ENCODE results near the gene BRCA1. TPM values are rescaled to one million over a fixed set of nuclear protein-coding genes. Genes with fewer than 3 reads are reported as not detected.
"Not testable (repeated sequence)": the region's sequence is repeated elsewhere in the genome, so short reads cannot be mapped to it uniquely, and the experiment has no call there.

Gene BRCA1
- total RNA-seq, 1 donor from 2014 or later: 6.0 TPM

DNA sequence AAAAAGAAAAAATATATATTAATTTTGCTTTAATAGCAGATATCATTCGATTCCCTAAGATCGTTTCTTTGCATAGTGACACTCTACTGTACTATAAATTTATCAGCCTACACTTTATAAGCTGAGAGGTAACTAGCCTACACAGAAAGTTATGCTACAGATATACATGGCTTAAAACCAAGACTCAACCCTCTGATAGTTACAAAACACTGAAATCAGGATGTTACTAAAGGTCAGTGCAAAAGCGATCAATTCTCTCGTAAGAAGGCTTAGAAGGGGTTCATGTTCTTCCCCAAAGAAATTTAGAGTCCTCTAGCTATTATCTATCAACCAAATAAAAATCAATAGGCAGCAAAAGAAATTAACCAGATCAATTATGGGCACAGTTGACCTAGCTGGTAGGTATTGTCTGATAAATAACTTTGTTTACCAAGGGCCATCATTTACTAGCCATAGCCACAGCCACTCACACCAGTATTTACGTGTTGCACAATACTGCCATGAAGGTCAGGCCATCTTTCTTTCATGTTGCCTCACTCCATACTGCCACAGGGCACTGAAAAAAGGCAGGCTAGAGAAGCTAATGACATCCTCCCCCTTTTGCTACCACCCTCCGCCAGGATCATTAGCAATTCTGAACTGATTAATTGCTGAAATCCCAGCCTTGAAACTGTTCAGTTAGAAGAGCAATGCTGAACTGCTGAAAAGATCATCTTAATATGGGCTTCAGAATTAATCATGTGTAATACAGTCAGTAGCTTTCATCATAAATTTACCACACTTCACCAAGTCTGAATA lies 56.4 kb downstream of the BRCA1 start:
- no peaks in the 10 kb centered on the region for H3K9me3 ChIP-seq (ENCODE audit: insufficient read depth, low read depth, low read length)
- Mint-ChIP-seq H3K4me1 (ENCODE audit: low read depth, unreplicated experiment) (peaks cover 5% of the 10 kb centered on the region), H3K27me3 (ENCODE audit: low read depth, unreplicated experiment) (no peaks in the 10 kb centered on the region), H3K9me3 (ENCODE audit: unreplicated experiment) (no peaks in the 10 kb centered on the region), H3K36me3 (ENCODE audit: low read depth, unreplicated experiment) (peaks cover 5% of the 10 kb centered on the region), H3K27ac (ENCODE audit: unreplicated experiment) (no peak overlapping the region), H3K4me3 (ENCODE audit: unreplicated experiment) (no peak overlapping the region)
- H3K4me2 ChIP-seq (ENCODE audit: low read length): no peak overlapping the region
- no peaks in the 10 kb centered on the region for H3K79me2 ChIP-seq (ENCODE audit: insufficient read depth, low read length)
- H3K36me3 ChIP-seq (ENCODE audit: insufficient read depth, low read length): no peaks in the 10 kb centered on the region
- no peak for DNase-seq (ENCODE audit: low read depth)
- no peak overlapping the region for H2AFZ ChIP-seq (ENCODE audit: low read depth, low read length)
- H3K27ac ChIP-seq (ENCODE audit: low read depth, low read length): no peak overlapping the region
- FAIRE-seq: no peak
- H4K20me1 ChIP-seq (ENCODE audit: insufficient read depth, low read length): no peaks in the 10 kb centered on the region
- H3K9ac ChIP-seq (ENCODE audit: low read length): no peak overlapping the region
- no peaks in the 10 kb centered on the region for H3K27me3 ChIP-seq (ENCODE audit: insufficient read depth, low read length)
- no peak overlapping the region for H3K4me3 ChIP-seq (ENCODE audit: insufficient read depth, low read depth, low read length)
- no peaks in the 10 kb centered on the region for H3K4me1 ChIP-seq (ENCODE audit: insufficient read depth, low read length)
- TF ChIP-seq EZH2 (IDR thresholded peaks at IDR 0.05; ENCODE audit: insufficient read depth, low read length): no peak
- TF ChIP-seq, protein P1, sequence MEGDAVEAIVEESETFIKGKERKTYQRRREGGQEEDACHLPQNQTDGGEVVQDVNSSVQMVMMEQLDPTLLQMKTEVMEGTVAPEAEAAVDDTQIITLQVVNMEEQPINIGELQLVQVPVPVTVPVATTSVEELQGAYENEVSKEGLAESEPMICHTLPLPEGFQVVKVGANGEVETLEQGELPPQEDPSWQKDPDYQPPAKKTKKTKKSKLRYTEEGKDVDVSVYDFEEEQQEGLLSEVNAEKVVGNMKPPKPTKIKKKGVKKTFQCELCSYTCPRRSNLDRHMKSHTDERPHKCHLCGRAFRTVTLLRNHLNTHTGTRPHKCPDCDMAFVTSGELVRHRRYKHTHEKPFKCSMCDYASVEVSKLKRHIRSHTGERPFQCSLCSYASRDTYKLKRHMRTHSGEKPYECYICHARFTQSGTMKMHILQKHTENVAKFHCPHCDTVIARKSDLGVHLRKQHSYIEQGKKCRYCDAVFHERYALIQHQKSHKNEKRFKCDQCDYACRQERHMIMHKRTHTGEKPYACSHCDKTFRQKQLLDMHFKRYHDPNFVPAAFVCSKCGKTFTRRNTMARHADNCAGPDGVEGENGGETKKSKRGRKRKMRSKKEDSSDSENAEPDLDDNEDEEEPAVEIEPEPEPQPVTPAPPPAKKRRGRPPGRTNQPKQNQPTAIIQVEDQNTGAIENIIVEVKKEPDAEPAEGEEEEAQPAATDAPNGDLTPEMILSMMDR (IDR thresholded peaks at IDR 0.05; ENCODE audit: insufficient read depth, low read depth, low read length): no peak

DNA sequence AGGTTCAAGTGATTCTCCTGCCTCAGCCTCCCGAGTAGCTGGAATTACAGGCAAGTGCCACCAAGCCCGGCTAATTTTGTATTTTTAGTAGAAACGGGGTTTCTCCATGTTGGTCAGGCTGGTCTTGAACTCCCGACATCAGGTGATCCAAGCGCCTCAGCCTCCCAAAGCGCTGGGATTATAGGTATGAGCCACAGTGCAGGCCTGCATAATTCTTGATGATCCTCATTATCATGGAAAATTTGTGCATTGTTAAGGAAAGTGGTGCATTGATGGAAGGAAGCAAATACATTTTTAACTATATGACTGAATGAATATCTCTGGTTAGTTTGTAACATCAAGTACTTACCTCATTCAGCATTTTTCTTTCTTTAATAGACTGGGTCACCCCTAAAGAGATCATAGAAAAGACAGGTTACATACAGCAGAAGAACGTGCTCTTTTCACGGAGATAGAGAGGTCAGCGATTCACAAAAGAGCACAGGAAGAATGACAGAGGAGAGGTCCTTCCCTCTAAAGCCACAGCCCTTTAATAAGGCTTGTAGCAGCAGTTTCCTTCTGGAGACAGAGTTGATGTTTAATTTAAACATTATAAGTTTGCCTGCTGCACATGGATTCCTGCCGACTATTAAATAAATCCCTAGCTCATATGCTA lies 62.1 kb downstream of the BRCA1 start:
- H3K9me3 Mint-ChIP-seq (ENCODE audit: unreplicated experiment): no peaks in the 10 kb centered on the region
- H3K4me3 Mint-ChIP-seq (ENCODE audit: unreplicated experiment): no peak overlapping the region
- Histone ChIP-seq H3K9ac (ENCODE audit: low read length) (no peak overlapping the region), H3K27ac (ENCODE audit: low read depth, low read length) (no peak overlapping the region), H3K27me3 (ENCODE audit: insufficient read depth, low read length) (no peaks in the 10 kb centered on the region), H3K4me1 (ENCODE audit: insufficient read depth, low read length) (no peaks in the 10 kb centered on the region), H3K79me2 (ENCODE audit: insufficient read depth, low read length) (no peaks in the 10 kb centered on the region), H3K36me3 (ENCODE audit: insufficient read depth, low read length) (no peaks in the 10 kb centered on the region), H4K20me1 (ENCODE audit: insufficient read depth, low read length) (no peaks in the 10 kb centered on the region), H3K4me3 (ENCODE audit: insufficient read depth, low read depth, low read length) (no peak overlapping the region), H3K4me2 (ENCODE audit: low read length) (no peak overlapping the region), H2AFZ (ENCODE audit: low read depth, low read length) (no peak overlapping the region), H3K9me3 (ENCODE audit: insufficient read depth, low read depth, low read length) (no peaks in the 10 kb centered on the region)
- no peaks in the 10 kb centered on the region for H3K27me3 Mint-ChIP-seq (ENCODE audit: low read depth, unreplicated experiment)
- DNase-seq (ENCODE audit: low read depth): no peak
- no peak overlapping the region for H3K27ac Mint-ChIP-seq (ENCODE audit: unreplicated experiment)
- H3K4me1 Mint-ChIP-seq (ENCODE audit: low read depth, unreplicated experiment): no peaks in the 10 kb centered on the region
- TF ChIP-seq, protein P1 (IDR thresholded peaks at IDR 0.05; ENCODE audit: insufficient read depth, low read depth, low read length): no peak
- TF ChIP-seq EZH2 (IDR thresholded peaks at IDR 0.05; ENCODE audit: insufficient read depth, low read length): no peak
- H3K36me3 Mint-ChIP-seq (ENCODE audit: low read depth, unreplicated experiment): peaks cover 2% of the 10 kb centered on the region
- no peak for FAIRE-seq

DNA sequence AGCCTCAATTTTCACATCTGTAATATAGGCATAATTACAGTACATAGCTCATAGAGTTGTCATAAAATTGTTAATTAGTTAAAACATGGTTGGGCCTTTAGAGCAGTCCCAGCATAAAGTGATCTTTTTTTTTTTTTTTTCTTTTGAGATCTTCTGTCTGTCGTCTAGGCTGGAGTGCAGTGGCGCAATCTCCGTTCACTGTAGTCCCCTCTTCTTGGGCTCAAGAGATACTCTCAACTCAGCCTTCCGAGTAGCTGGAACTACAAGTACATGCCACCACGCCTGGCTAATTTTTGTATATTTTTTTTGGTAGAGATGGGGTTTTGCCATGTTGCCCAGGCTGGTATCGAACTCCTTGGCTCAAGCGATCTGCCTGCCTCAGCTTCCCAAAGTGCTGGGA lies 69.1 kb downstream of the BRCA1 start:
- Histone ChIP-seq H3K4me3 (ENCODE audit: insufficient read depth, low read depth, low read length) (no peak overlapping the region), H3K27ac (ENCODE audit: low read depth, low read length) (no peak overlapping the region), H3K9ac (ENCODE audit: low read length) (no peak overlapping the region), H3K4me1 (ENCODE audit: insufficient read depth, low read length) (no peaks in the 10 kb centered on the region), H3K27me3 (ENCODE audit: insufficient read depth, low read length) (no peaks in the 10 kb centered on the region), H3K4me2 (ENCODE audit: low read length) (no peak overlapping the region), H4K20me1 (ENCODE audit: insufficient read depth, low read length) (no peaks in the 10 kb centered on the region), H3K9me3 (ENCODE audit: insufficient read depth, low read depth, low read length) (no peaks in the 10 kb centered on the region), H2AFZ (ENCODE audit: low read depth, low read length) (no peak overlapping the region), H3K36me3 (ENCODE audit: insufficient read depth, low read length) (no peaks in the 10 kb centered on the region), H3K79me2 (ENCODE audit: insufficient read depth, low read length) (no peaks in the 10 kb centered on the region)
- no peaks in the 10 kb centered on the region for H3K4me1 Mint-ChIP-seq (ENCODE audit: low read depth, unreplicated experiment)
- TF ChIP-seq, protein P1 (IDR thresholded peaks at IDR 0.05; ENCODE audit: insufficient read depth, low read depth, low read length): no peak
- no peak for TF ChIP-seq EZH2 (IDR thresholded peaks at IDR 0.05; ENCODE audit: insufficient read depth, low read length)
- no peaks in the 10 kb centered on the region for H3K9me3 Mint-ChIP-seq (ENCODE audit: unreplicated experiment)
- FAIRE-seq (no peak), DNase-seq (ENCODE audit: low read depth) (no peak)
- H3K4me3 Mint-ChIP-seq (ENCODE audit: unreplicated experiment): no peak overlapping the region
- H3K27me3 Mint-ChIP-seq (ENCODE audit: low read depth, unreplicated experiment): no peaks in the 10 kb centered on the region
- no peaks in the 10 kb centered on the region for H3K36me3 Mint-ChIP-seq (ENCODE audit: low read depth, unreplicated experiment)
- H3K27ac Mint-ChIP-seq (ENCODE audit: unreplicated experiment): no peak overlapping the region

DNA sequence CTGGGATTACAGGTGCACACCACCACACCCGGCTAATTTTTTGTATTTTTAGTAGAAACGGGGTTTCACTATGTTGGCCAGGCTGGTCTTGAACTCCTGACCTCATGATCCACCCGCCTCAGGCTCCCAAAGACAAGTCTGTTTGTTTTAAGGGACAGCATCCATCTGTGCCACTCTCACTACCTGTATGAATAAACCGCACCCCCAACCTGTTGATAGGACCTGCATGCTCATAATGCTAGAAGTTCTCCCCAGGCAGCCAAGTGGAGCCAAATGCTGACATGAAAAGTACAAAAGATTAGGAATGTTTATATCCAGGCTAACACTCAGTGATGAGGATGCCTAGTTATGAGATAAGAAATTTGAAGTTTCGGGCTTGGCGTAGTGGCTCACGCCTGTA lies 72.2 kb downstream of the BRCA1 start:
- H3K9ac ChIP-seq (ENCODE audit: low read length); H3K4me3 ChIP-seq (ENCODE audit: insufficient read depth, low read depth, low read length); H3K27me3 Mint-ChIP-seq (ENCODE audit: low read depth, unreplicated experiment); H3K4me1 Mint-ChIP-seq (ENCODE audit: low read depth, unreplicated experiment); FAIRE-seq; H3K27ac ChIP-seq (ENCODE audit: low read depth, low read length); H3K4me3 Mint-ChIP-seq (ENCODE audit: unreplicated experiment); H3K27me3 ChIP-seq (ENCODE audit: insufficient read depth, low read length); H3K4me1 ChIP-seq (ENCODE audit: insufficient read depth, low read length); H3K9me3 Mint-ChIP-seq (ENCODE audit: unreplicated experiment); H3K27ac Mint-ChIP-seq (ENCODE audit: unreplicated experiment); H3K36me3 Mint-ChIP-seq (ENCODE audit: low read depth, unreplicated experiment); H2AFZ ChIP-seq (ENCODE audit: low read depth, low read length); H3K9me3 ChIP-seq (ENCODE audit: insufficient read depth, low read depth, low read length); H3K79me2 ChIP-seq (ENCODE audit: insufficient read depth, low read length); H4K20me1 ChIP-seq (ENCODE audit: insufficient read depth, low read length); DNase-seq (ENCODE audit: low read depth); H3K36me3 ChIP-seq (ENCODE audit: insufficient read depth, low read length); H3K4me2 ChIP-seq (ENCODE audit: low read length): not testable (repeated sequence)

Measured in astrocyte (in vitro differentiated cells and primary cell).